ENCODE results near the gene LMX1A.

DNA sequence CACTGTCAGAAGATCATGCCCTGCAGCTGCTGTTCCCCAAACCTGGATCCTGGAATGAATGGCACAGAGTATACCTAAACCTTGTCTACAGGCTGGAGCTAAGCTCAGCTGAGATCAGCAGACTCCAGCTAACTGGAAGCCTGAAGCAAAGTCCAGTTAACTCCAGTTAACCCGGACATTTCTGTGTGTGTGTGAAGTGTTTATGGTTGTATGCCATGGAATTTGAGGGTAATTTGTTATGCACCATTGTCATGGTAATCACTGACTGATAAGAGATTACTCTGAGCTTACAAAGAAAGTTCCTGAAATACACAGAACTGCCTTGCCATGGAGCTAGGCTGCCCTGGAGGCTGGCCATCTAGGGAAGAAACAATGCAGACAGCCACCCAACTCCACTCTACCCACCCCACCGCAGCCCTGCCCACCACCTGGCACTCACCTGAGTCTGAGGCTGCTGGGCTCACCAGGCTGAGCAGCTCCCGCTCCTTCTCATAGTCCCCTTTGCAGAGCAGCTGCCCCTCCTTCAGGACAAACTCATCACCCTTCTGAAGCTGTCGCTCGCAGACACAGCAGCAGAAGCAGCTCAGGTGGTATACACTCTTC, 107.4 kb downstream of the LMX1A start:
- TF ChIP-seq, protein P1, sequence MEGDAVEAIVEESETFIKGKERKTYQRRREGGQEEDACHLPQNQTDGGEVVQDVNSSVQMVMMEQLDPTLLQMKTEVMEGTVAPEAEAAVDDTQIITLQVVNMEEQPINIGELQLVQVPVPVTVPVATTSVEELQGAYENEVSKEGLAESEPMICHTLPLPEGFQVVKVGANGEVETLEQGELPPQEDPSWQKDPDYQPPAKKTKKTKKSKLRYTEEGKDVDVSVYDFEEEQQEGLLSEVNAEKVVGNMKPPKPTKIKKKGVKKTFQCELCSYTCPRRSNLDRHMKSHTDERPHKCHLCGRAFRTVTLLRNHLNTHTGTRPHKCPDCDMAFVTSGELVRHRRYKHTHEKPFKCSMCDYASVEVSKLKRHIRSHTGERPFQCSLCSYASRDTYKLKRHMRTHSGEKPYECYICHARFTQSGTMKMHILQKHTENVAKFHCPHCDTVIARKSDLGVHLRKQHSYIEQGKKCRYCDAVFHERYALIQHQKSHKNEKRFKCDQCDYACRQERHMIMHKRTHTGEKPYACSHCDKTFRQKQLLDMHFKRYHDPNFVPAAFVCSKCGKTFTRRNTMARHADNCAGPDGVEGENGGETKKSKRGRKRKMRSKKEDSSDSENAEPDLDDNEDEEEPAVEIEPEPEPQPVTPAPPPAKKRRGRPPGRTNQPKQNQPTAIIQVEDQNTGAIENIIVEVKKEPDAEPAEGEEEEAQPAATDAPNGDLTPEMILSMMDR (IDR thresholded peaks at IDR 0.05), result no peak
- no peak for TF ChIP-seq POLR2A (IDR thresholded peaks at IDR 0.05)
